HG02885 (cell line): ENCODE results near the gene AHI1.

Source experiments
- ATAC-seq: cut with Tn5 transposase; IDR thresholded peaks from one replicate; pipeline ENCODE4 v1.9.1; 2021; ENCODE audit warnings: mild to moderate bottlenecking; ENCODE audit not compliant: unreplicated experiment, poor library complexity

The AHI1 gene

GRCh38 chr6:135274561-135275293 lies 222.8 kb downstream of the AHI1 start:
- ATAC-seq: no peak

- no peak for ATAC-seq
Measured at GRCh38 chr6:135271626-135272025, 225.9 kb downstream of the AHI1 start.

GRCh38 chr6:135270676-135271536 lies 226.6 kb downstream of the AHI1 start:
- ATAC-seq: no peak

- ATAC-seq: no peak
Measured at GRCh38 chr6:135269481-135269891, 228.1 kb downstream of the AHI1 start.

- ATAC-seq: no peak
Measured at GRCh38 chr6:135268740-135269139, 228.8 kb downstream of the AHI1 start.

GRCh38 chr6:135268263-135268662 lies 229.3 kb downstream of the AHI1 start:
- ATAC-seq: no peak

GRCh38 chr6:135267085-135267484 lies 230.5 kb downstream of the AHI1 start:
- ATAC-seq: no peak

- ATAC-seq: no peak
Measured at GRCh38 chr6:135266675-135267074, 230.9 kb downstream of the AHI1 start.

- ATAC-seq: peak; percentile 46
Measured at GRCh38 chr6:135265278-135265677, 232.3 kb downstream of the AHI1 start.

- ATAC-seq: no peak
Measured at GRCh38 chr6:135261872-135262725, 235.4 kb downstream of the AHI1 start.

- ATAC-seq: no peak
Measured at GRCh38 chr6:135260612-135261011, 236.9 kb downstream of the AHI1 start.

- no peak for ATAC-seq
Measured at GRCh38 chr6:135258970-135259369, 238.6 kb downstream of the AHI1 start.

GRCh38 chr6:135257631-135258405 lies 239.7 kb downstream of the AHI1 start:
- no peak for ATAC-seq

GRCh38 chr6:135256866-135257265 lies 240.7 kb downstream of the AHI1 start:
- no peak for ATAC-seq

GRCh38 chr6:135254471-135254870 lies 243.1 kb downstream of the AHI1 start:
- ATAC-seq: no peak

GRCh38 chr6:135251498-135252441 lies 245.8 kb downstream of the AHI1 start:
- no peak for ATAC-seq

GRCh38 chr6:135250751-135251497 lies 246.6 kb downstream of the AHI1 start:
- no peak for ATAC-seq

- ATAC-seq: no peak
Measured at GRCh38 chr6:135250234-135250633, 247.3 kb downstream of the AHI1 start.
